DND-41 (cell line): ENCODE results near the gene TXNDC5.

Source experiments
- ATAC-seq: fragments of 200-7000 bp; cut with Tn5 transposase; 3 replicates; pipeline ENCODE4 v1.9.1; 2021; ENCODE audit warnings: low read depth; ENCODE audit not compliant: insufficient read depth
- DNase-seq: peaks from one replicate; pipeline ENCODE4 v3.0.0-alpha.2; 2020
- H2AFZ ChIP-seq: 2 replicates; pipeline ENCODE4 v1.6.0; 2012; ENCODE audit warnings: low read depth, low read length
- H3K27ac ChIP-seq: 2 replicates; pipeline ENCODE4 v1.5.1; 2012; ENCODE audit warnings: low read length, inconsistent platforms
- H3K27me3 ChIP-seq: fragments of 200-600 bp; sonication (generic); 2 replicates; pipeline ENCODE4 v1.6.0; 2012; ENCODE audit warnings: low read length, mild to moderate bottlenecking, inconsistent platforms; ENCODE audit not compliant: insufficient read depth, poor library complexity
- H3K36me3 ChIP-seq: 2 replicates; pipeline ENCODE4 v1.5.1; 2012; ENCODE audit warnings: low read length, inconsistent platforms; ENCODE audit not compliant: insufficient read depth
- H3K4me1 ChIP-seq: 2 replicates; pipeline ENCODE4 v1.5.1; 2012; ENCODE audit warnings: mild to moderate bottlenecking, low read length; ENCODE audit not compliant: insufficient read depth
- H3K4me2 ChIP-seq: 2 replicates; pipeline ENCODE4 v1.6.0; 2012; ENCODE audit warnings: mild to moderate bottlenecking, moderate library complexity, low read length, inconsistent platforms; ENCODE audit not compliant: insufficient read depth
- H3K4me3 ChIP-seq, 2 experiments: fragments of 200-600 bp in 1 of 2; shearing (Covaris generic) in 1 of 2; 2 replicates each; pipeline ENCODE4 v1.5.1; 2012 to 2016; ENCODE audit warnings: inconsistent platforms in 2 of 2, low read length in 2 of 2, mild to moderate bottlenecking in 2 of 2, low read depth in 1 of 2, moderate library complexity in 1 of 2
- H3K79me2 ChIP-seq: 2 replicates; pipeline ENCODE4 v1.6.0; 2012; ENCODE audit warnings: low read length, inconsistent platforms; ENCODE audit not compliant: insufficient read depth
- H3K9ac ChIP-seq: 2 replicates; pipeline ENCODE4 v1.6.0; 2012; ENCODE audit warnings: low read depth, mild to moderate bottlenecking, inconsistent platforms, low read length, moderate library complexity
- H3K9me3 ChIP-seq: 2 replicates; pipeline ENCODE4 v1.5.1; 2012; ENCODE audit warnings: low read length, moderate library complexity, mild to moderate bottlenecking, inconsistent platforms; ENCODE audit not compliant: insufficient read depth, severe bottlenecking
- H4K20me1 ChIP-seq: 2 replicates; pipeline ENCODE4 v1.6.0; 2012; ENCODE audit warnings: low read length; ENCODE audit not compliant: insufficient read depth
- EZH2 ChIP-seq: IDR thresholded peaks from 3 replicates; pipeline ENCODE4 v1.6.1; 2012; ENCODE audit warnings: borderline replicate concordance, low read depth, mild to moderate bottlenecking, moderate library complexity, low read length, inconsistent platforms; ENCODE audit not compliant: severe bottlenecking
- TF ChIP-seq, protein P1 (sequence below): IDR thresholded peaks from 2 replicates; pipeline ENCODE4 v1.5.1; 2012; ENCODE audit warnings: borderline replicate concordance, low read length, moderate library complexity, mild to moderate bottlenecking; ENCODE audit not compliant: poor library complexity, severe bottlenecking; ENCODE audit errors: extremely low read depth

TXNDC5 gene

DNA sequence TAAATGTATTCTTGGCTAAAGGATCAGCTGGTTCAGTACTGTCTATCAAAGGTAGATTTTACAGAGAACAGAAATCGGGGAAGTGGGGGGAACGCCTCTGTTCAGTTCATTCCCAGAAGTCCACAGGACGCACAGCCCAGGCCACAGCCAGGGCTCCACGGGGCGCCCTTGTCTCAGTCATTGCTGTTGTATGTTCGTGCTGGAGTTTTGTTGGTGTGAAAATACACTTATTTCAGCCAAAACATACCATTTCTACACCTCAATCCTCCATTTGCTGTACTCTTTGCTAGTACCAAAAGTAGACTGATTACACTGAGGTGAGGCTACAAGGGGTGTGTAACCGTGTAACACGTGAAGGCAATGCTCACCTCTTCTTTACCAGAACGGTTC lies 29.9 kb downstream of the TXNDC5 start:
- Histone ChIP-seq H3K4me1 (no peaks in the 10 kb centered on the region), H3K4me2 (no peak overlapping the region), H3K27me3 (no peaks in the 10 kb centered on the region), H2AFZ (no peak overlapping the region), H3K36me3 (peaks cover 58% of the 10 kb centered on the region), H4K20me1 (no peaks in the 10 kb centered on the region), H3K9me3 (no peaks in the 10 kb centered on the region), H3K9ac (no peak overlapping the region), H3K79me2 (no peaks in the 10 kb centered on the region), H3K4me3 (no peak overlapping the region), H3K27ac (no peak overlapping the region)
- DNase-seq (no peak), ATAC-seq (no peak)
- TF ChIP-seq EZH2: no peak
- TF ChIP-seq, protein P1, sequence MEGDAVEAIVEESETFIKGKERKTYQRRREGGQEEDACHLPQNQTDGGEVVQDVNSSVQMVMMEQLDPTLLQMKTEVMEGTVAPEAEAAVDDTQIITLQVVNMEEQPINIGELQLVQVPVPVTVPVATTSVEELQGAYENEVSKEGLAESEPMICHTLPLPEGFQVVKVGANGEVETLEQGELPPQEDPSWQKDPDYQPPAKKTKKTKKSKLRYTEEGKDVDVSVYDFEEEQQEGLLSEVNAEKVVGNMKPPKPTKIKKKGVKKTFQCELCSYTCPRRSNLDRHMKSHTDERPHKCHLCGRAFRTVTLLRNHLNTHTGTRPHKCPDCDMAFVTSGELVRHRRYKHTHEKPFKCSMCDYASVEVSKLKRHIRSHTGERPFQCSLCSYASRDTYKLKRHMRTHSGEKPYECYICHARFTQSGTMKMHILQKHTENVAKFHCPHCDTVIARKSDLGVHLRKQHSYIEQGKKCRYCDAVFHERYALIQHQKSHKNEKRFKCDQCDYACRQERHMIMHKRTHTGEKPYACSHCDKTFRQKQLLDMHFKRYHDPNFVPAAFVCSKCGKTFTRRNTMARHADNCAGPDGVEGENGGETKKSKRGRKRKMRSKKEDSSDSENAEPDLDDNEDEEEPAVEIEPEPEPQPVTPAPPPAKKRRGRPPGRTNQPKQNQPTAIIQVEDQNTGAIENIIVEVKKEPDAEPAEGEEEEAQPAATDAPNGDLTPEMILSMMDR: no peak

DNA sequence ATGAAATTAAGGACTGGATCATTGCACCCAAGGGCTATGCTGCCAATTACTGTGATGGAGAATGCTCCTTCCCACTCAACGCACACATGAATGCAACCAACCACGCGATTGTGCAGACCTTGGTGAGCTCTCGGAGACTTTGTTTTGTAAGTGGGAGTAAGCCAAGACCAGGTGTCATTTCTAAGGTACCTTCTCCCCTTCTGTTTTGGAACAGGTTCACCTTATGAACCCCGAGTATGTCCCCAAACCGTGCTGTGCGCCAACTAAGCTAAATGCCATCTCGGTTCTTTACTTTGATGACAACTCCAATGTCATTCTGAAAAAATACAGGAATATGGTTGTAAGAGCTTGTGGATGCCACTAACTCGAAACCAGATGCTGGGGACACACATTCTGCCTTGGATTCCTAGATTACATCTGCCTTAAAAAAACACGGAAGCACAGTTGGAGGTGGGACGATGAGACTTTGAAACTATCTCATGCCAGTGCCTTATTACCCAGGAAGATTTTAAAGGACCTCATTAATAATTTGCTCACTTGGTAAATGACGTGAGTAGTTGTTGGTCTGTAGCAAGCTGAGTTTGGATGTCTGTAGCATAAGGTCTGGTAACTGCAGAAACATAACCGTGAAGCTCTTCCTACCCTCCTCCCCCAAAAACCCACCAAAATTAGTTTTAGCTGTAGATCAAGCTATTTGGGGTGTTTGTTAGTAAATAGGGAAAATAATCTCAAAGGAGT lies 30.4 kb downstream of the TXNDC5 start:
- TF ChIP-seq, protein P1: no peak
- no peak for TF ChIP-seq EZH2
- Histone ChIP-seq H3K9me3 (no peaks in the 10 kb centered on the region), H3K4me1 (no peaks in the 10 kb centered on the region), H3K79me2 (no peaks in the 10 kb centered on the region), H3K4me3 (no peak overlapping the region), H3K36me3 (peaks cover 52% of the 10 kb centered on the region), H4K20me1 (no peaks in the 10 kb centered on the region), H3K27ac (no peak overlapping the region), H2AFZ (no peak overlapping the region), H3K9ac (no peak overlapping the region), H3K27me3 (no peaks in the 10 kb centered on the region), H3K4me2 (no peak overlapping the region)
- ATAC-seq (no peak), DNase-seq (no peak)

DNA sequence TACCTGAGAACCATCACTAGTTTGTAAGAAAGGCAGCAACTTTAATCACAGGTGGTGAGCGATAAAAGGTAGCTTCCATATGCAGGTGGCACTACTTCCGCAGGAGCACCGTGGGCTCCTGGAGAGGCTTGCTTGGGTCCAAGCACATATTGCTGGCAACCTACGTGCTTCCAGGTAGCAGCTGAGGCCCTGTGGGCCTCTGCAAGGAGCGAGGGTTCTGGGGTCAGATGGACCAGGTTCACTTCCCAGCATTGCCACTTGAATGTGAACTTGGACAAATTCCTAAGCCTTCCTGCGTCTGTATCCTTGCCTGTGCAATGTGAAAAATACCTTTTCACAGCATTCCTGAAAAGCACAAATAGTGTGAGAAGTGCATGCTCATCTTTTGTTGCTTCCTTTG lies 31.0 kb downstream of the TXNDC5 start:
- H3K4me3 ChIP-seq: no peak overlapping the region
- H3K4me2 ChIP-seq: no peak overlapping the region
- no peak overlapping the region for H3K9ac ChIP-seq
- no peak overlapping the region for H2AFZ ChIP-seq
- TF ChIP-seq, protein P1: no peak
- TF ChIP-seq EZH2: no peak
- H3K27ac ChIP-seq: no peak overlapping the region
- H3K36me3 ChIP-seq: peaks cover 46% of the 10 kb centered on the region
- H3K9me3 ChIP-seq: no peaks in the 10 kb centered on the region
- no peaks in the 10 kb centered on the region for H3K27me3 ChIP-seq
- H4K20me1 ChIP-seq: no peaks in the 10 kb centered on the region
- ATAC-seq (no peak), DNase-seq (no peak)
- no peaks in the 10 kb centered on the region for H3K79me2 ChIP-seq
- no peaks in the 10 kb centered on the region for H3K4me1 ChIP-seq
